Ovary (tissue), 3 donors: ENCODE results near the gene COQ8B.

Experiments used
- EP300 ChIP-seq: sonication (generic); formaldehyde crosslinking; IDR thresholded peaks from one replicate; pipeline ENCODE4 v1.6.1; 2017; ENCODE audit warnings: antibody characterized with exemption
- POLR2A ChIP-seq: fragments of 450-650 bp; IDR thresholded peaks from one replicate; pipeline ENCODE4 v1.6.1; 2017; ENCODE audit warnings: antibody characterized with exemption, mild to moderate bottlenecking, moderate library complexity
- TF ChIP-seq, protein P1 (sequence below), 3 donors: fragments of 450-650 bp in 2 of 3; fragments of 200-600 bp in 1 of 3; IDR thresholded peaks; one replicate each; pipeline versions ENCODE4 v1.5.1 to v1.8.0; 2016 to 2022; ENCODE audit warnings: antibody characterized with exemption in 3 of 3, mild to moderate bottlenecking in 1 of 3
- donor health status: DM: no; HTN: no; CAD: no.

DNA sequence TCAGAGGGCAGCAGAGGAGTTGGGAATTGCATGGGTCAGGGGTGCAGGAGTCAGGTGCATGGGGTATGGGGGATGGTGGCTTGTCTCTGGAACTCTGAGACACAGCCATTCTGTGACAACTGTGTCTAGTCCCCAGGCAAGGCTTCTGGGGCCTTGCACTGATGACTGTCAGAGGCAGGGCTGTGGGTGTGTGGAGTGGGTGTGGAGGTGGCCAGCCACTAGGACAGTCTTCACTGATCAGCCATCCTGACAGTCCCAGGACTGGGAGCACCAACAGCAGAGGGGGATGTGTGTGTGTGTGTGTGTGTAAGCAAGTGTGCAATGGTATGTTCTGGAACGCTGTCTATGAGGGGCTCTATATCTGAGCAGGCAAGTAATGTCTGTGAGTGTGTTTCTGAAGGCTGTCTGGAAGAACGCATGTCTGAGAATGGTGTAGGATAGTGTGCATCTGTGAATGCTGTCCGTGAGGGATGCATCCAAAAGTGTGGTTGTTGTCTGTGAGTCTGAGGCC lies 31.6 kb downstream of the COQ8B start:
- TF ChIP-seq EP300 (no peak), POLR2A (no peak)
- TF ChIP-seq, protein P1, sequence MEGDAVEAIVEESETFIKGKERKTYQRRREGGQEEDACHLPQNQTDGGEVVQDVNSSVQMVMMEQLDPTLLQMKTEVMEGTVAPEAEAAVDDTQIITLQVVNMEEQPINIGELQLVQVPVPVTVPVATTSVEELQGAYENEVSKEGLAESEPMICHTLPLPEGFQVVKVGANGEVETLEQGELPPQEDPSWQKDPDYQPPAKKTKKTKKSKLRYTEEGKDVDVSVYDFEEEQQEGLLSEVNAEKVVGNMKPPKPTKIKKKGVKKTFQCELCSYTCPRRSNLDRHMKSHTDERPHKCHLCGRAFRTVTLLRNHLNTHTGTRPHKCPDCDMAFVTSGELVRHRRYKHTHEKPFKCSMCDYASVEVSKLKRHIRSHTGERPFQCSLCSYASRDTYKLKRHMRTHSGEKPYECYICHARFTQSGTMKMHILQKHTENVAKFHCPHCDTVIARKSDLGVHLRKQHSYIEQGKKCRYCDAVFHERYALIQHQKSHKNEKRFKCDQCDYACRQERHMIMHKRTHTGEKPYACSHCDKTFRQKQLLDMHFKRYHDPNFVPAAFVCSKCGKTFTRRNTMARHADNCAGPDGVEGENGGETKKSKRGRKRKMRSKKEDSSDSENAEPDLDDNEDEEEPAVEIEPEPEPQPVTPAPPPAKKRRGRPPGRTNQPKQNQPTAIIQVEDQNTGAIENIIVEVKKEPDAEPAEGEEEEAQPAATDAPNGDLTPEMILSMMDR (IDR thresholded peaks at IDR 0.05), result no peak
